Urinary bladder (tissue), 4 donors: ENCODE data around the gene PIK3R3. TPM values are rescaled to one million over a fixed set of nuclear protein-coding genes. Genes with fewer than 3 reads are reported as not detected.

Experiments
- DNase-seq: peaks from one replicate; pipeline ENCODE4 v3.0.0-alpha.2; 2015; ENCODE audit errors: extremely low spot score
- H3K27ac ChIP-seq: one replicate; pipeline ENCODE4 v1.5.1; 2013; ENCODE audit warnings: low read depth, mild to moderate bottlenecking, moderate library complexity
- H3K36me3 ChIP-seq: one replicate; pipeline ENCODE4 v1.6.1; 2013; ENCODE audit warnings: mild to moderate bottlenecking, moderate library complexity; ENCODE audit not compliant: insufficient read depth
- H3K4me1 ChIP-seq: one replicate; pipeline ENCODE4 v1.6.1; 2013; ENCODE audit warnings: mild to moderate bottlenecking, moderate library complexity; ENCODE audit not compliant: insufficient read depth
- H3K4me3 ChIP-seq: one replicate; pipeline ENCODE4 v1.5.1; 2013; ENCODE audit warnings: low read depth, low read length
- WGBS: extraction: QIAGEN DNeasy Blood & Tissue Kit; methylation state at CpG from one replicate; pipeline ENCODE4 v1.1.7; 2013; 5-methylcytosine and 5-hydroxymethylcytosine counted together
- polyA plus RNA-seq: library from polyadenylated mRNA; stranded (reverse); fragments of 200-250 nt; gene quantifications from one replicate; pipeline ENCODE4 v1.2.3, GENCODE V29; 2013
- small RNA-seq: library from RNA; depleted of rRNA; stranded (forward); fragments of <200 nt; gene quantifications from one replicate; pipeline ENCODE3, GENCODE V24; 2014
- total RNA-seq: library from RNA; depleted of rRNA; stranded (reverse); fragments of >200 nt; gene quantifications from one replicate; pipeline ENCODE4 v1.2.3, GENCODE V29; 2014
- donor health status: healthy with polysubstance abuse.
- donor health status: healthy.

Gene PIK3R3
- total and polyA plus RNA-seq, 2 donors = 16.2 to 24.7 TPM

DNA sequence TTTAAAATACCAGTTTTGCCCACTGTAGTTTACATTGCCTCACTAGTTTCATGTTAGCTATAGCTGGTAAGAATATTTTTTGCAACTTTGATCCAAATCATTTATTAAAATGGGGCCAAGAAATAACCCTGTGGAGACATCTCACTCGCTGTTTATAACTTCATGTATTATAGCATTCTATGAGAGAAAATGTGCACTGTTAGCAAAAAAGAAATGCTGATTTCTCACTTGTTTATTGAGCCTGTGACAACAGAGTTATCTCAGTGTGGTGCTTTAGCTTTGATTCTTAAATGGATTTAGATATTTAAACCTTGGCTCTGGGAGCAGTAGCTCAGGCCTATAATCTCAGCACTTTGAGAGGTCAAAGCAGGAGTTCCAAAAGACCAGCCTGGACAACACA, 127.9 kb downstream of the PIK3R3 start:
- H3K36me3 ChIP-seq = no peaks in the 10 kb centered on the region
- DNase-seq = no peak
- no peak overlapping the region for H3K4me3 ChIP-seq
- WGBS = 92% methylated on average over 1 of the region's 1 CpG
- H3K27ac ChIP-seq = no peak overlapping the region
- H3K4me1 ChIP-seq = no peaks in the 10 kb centered on the region

DNA sequence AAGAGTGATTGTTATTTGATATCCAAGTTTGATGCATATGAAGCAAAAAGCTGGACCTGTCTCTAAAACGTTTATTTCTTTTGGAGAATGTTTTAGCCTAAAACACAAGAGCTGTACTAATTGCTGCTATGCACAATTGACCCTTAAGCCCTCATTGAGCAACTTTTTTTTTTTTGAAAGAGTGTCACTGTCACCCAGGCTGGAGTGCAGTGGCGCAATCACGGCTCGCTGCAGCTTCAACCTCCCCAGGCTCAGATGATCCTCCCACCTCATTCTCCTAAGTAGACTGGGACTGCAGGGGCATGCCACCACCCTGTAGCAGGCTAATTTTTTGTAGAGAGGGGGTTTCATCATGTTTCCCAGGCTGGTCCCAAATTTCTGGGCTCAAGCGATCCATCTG, 129.1 kb downstream of the PIK3R3 start:
- WGBS = 90% methylated on average over 5 of the region's 5 CpGs
- no peak overlapping the region for H3K27ac ChIP-seq
- DNase-seq = no peak
- H3K36me3 ChIP-seq = no peaks in the 10 kb centered on the region
- H3K4me1 ChIP-seq = no peaks in the 10 kb centered on the region
- no peak overlapping the region for H3K4me3 ChIP-seq

DNA sequence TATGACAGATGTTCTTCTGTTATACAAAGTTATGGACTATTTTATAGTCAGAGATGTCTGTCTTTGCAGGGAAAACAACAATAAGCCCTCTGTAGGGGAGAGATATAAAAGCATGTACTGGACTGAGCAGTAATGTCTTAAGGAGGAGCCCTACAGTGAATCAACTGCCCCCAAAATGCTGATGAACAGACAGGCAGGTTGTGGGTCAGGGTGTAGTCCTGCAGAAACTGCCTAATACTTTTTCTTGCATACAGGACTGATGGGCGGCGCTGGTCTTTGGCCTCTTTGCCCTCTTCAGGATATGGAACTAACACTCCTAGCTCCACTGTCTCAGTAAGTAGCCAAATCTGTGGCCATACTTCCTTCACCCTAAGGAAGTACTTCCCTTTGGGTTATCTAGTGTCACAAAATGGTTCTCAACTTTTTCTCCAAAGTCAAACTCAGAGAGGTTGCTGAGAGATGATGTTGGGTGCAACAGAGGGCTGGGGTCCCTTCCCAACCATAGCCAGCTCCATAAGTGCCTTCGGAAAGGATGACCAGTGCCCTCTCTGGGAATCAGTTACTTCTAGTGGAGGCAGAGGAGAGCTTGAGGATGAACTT, 129.8 kb downstream of the PIK3R3 start:
- H3K36me3 ChIP-seq = no peaks in the 10 kb centered on the region
- WGBS = 98% methylated on average over 3 of the region's 3 CpGs
- no peak overlapping the region for H3K27ac ChIP-seq
- H3K4me1 ChIP-seq = no peaks in the 10 kb centered on the region
- no peak for DNase-seq
- no peak overlapping the region for H3K4me3 ChIP-seq

GRCh38 chr1:46001081-46001785, 131.2 kb downstream of the PIK3R3 start:
- Histone ChIP-seq H3K4me1 (no peaks in the 10 kb centered on the region), H3K27ac (no peak overlapping the region), H3K36me3 (no peaks in the 10 kb centered on the region), H3K4me3 (no peak overlapping the region)
- no peak for DNase-seq
- 86% methylated on average over 3 of the region's 3 CpGs for WGBS

DNA sequence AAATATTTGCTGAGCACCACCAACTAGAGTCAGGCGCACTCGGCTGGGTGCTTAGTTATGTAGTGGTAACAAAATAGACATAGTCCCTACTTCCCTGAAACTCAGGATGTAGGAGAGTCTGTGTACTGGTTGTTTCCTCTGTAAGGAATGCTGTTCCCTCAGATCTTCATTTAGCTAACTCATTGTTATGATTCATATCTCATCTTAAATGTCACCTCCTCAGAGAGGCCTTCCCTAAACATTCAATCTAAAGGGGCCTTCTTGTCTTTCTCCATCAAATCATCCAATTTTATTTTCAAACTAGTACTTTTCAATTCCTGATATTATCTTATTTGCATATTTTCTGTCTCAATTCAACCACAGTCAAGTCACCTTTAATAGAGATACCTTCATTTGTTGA, 132.9 kb downstream of the PIK3R3 start:
- no peak overlapping the region for H3K4me3 ChIP-seq
- no peak overlapping the region for H3K27ac ChIP-seq
- 91% methylated on average over 2 of the region's 2 CpGs for WGBS
- no peak for DNase-seq
- no peaks in the 10 kb centered on the region for H3K36me3 ChIP-seq
- H3K4me1 ChIP-seq = no peaks in the 10 kb centered on the region

DNA sequence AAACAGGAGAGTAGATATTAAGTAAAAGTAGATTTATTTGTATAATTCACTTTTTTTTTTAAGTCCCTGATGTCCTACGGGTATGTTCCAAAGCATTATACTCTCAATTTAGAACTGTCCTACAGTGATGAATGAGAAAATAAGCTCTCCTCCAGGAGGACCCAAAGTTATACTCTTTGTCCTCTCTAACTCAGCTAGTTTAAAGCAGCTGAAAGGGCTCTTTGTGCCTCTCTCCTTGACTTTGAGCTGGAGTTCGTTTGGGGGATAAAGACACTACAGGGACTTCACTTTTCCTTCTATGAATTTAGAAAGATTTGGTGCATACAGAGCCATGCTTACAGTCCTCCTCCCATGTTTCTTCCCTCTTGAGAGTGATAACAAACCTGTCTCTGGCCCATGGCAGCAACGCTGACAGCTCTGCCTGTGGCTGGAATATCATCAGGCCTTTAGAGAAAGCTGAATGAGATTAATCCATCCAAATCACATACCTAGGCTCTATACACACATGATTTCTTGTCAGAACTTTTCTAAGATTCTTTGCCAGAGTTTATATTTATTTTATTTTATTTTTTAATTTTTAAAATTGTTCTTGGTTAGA, 134.3 kb downstream of the PIK3R3 start:
- no peak for DNase-seq
- no peaks in the 10 kb centered on the region for H3K36me3 ChIP-seq
- no peak overlapping the region for H3K27ac ChIP-seq
- H3K4me3 ChIP-seq = no peak overlapping the region
- no peaks in the 10 kb centered on the region for H3K4me1 ChIP-seq
- 57% methylated on average over 3 of the region's 3 CpGs for WGBS

- DNase-seq = no peak
- 87% methylated on average over 8 of the region's 8 CpGs for WGBS
- no peaks in the 10 kb centered on the region for H3K36me3 ChIP-seq
- no peak overlapping the region for H3K4me3 ChIP-seq
- H3K4me1 ChIP-seq = no peaks in the 10 kb centered on the region
- no peak overlapping the region for H3K27ac ChIP-seq
Observed at GRCh38 chr1:45995298-45995697, 137.1 kb downstream of the PIK3R3 start.

GRCh38 chr1:45994423-45994822, 138.0 kb downstream of the PIK3R3 start:
- no peak overlapping the region for H3K4me3 ChIP-seq
- H3K4me1 ChIP-seq = no peaks in the 10 kb centered on the region
- H3K36me3 ChIP-seq = no peaks in the 10 kb centered on the region
- no peak overlapping the region for H3K27ac ChIP-seq
- DNase-seq = no peak
- 91% methylated on average over 6 of the region's 6 CpGs for WGBS

Small RNA genes lying within 50 kb of the gene (small RNA-seq; reads per million reads assigned to genes)
- gene AL358075.3 (not detected), gene AL672043.1 (not detected)

Other genes with a start within 250 kb of the PIK3R3 start
- gene TSPAN1, start 42.5 kb upstream of the PIK3R3 start, total RNA-seq = 7.9 TPM
- gene TSPAN1, start 42.5 kb upstream of the PIK3R3 start, polyA plus RNA-seq = 56.5 TPM
- not detected for gene P3R3URF, start 43.9 kb upstream of the PIK3R3 start, total RNA-seq
- not detected for gene P3R3URF, start 43.9 kb upstream of the PIK3R3 start, polyA plus RNA-seq
- gene POMGNT1, start 65.8 kb upstream of the PIK3R3 start, total RNA-seq = 20.0 TPM
- gene POMGNT1, start 65.8 kb upstream of the PIK3R3 start, polyA plus RNA-seq = 41.0 TPM
- 3.6 TPM for gene LURAP1, start 70.7 kb upstream of the PIK3R3 start, total RNA-seq
- 6.0 TPM for gene LURAP1, start 70.7 kb upstream of the PIK3R3 start, polyA plus RNA-seq
- 2.6 TPM for gene RAD54L, start 115.1 kb upstream of the PIK3R3 start, total RNA-seq
- 0.38 TPM for gene RAD54L, start 115.1 kb upstream of the PIK3R3 start, polyA plus RNA-seq
- gene LRRC41, start 171.0 kb upstream of the PIK3R3 start, total RNA-seq = 60.3 TPM
- 57.6 TPM for gene LRRC41, start 171.0 kb upstream of the PIK3R3 start, polyA plus RNA-seq
- gene UQCRH, start 171.1 kb upstream of the PIK3R3 start, total RNA-seq = 271 TPM
- 389 TPM for gene UQCRH, start 171.1 kb upstream of the PIK3R3 start, polyA plus RNA-seq
- 15.9 TPM for gene NSUN4, start 208.2 kb upstream of the PIK3R3 start, total RNA-seq
- gene NSUN4, start 208.2 kb upstream of the PIK3R3 start, polyA plus RNA-seq = 16.7 TPM